Activated CD8-positive, alpha-beta memory T cell treated with anti-CD3 and anti-CD28 coated beads, Interleukin-2, amount 50 U/mL, for 48 hours (primary cell): ENCODE results near the gene FOXE3.

Experiments
- DNase-seq: peaks from one replicate; pipeline ENCODE4 v3.0.0-alpha.2; 2020

The FOXE3 gene

GRCh38 chr1:47415728-47416318, at the start of gene FOXE3:
TSS of gene FOXE3 (plus strand) at chr1:47416285. CDS start at chr1:47416316, 31 bp downstream.
- no peak for DNase-seq

GRCh38 chr1:47367651-47368050, 48.4 kb upstream of the FOXE3 start:
- DNase-seq = no peak

- no peak for DNase-seq
Observed at GRCh38 chr1:47371016-47371517, 45.0 kb upstream of the FOXE3 start.

- DNase-seq = no peak
Observed at GRCh38 chr1:47374501-47374900, 41.6 kb upstream of the FOXE3 start.

DNA sequence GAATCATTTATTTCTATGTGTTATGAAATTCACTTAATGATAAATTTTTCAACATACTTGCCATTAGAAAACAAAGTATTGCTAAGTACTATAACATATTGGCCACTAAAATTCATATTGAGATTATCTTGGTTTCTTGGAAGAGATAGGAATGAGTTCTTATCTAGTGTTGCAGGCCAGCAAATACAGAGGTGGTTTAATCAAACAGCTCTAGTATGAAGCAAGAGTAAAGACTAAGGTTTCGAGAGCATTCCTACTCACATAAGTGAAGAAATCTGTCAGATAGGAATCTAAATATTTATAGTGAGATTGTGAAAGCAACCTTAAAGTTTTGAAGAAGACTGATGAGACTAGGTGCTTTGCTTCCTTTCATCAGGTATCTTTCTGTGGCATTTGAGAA, 37.9 kb upstream of the FOXE3 start:
- DNase-seq = no peak

- DNase-seq = no peak
Observed at GRCh38 chr1:47380699-47381098, 35.4 kb upstream of the FOXE3 start.

DNA sequence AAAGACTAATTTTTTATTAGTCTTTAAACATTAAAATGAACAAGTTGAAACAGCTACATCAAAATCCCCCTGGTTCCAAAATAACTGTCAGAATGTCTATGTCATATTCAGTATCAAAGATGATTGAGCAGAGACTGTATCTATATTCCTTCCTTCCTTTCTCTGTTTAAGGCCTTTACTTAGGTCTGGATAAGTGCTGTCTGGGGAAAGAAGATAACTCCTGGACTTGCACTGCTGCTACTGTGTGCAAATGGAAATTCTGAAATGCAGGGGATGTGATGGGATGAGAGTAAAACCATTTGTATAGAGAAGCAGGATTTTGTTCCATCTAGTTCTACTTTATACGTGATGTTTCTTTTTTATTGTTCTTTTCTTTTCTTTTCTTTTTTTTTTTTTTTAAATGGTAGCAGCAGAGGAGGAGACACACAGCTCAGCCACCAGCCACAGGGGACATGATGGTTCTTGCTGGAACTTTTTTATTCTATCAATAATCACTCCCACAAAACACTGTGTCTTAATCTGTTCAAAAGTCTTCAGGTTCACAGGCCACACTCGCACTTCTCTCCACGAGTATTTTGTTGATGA, 33.6 kb upstream of the FOXE3 start:
- no peak for DNase-seq

DNA sequence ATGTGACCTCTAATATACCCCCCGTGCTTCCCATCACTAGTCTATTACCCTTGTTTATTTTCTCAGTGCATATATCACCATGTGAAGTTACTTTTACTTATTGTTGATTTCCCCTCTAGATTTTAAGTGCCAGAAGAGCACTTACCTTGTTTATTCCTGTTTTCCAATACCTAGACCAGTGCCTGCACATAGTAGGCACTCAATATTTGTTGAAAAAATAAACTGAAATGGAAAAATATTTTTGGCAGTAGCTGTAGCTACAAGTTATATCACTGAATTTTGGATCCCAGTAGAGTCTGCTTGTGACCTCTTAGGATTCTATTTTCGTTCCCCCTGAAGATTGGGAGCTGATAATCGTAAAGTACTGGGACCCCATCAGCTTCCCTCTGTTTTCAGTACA, 32.0 kb upstream of the FOXE3 start:
- DNase-seq = no peak

GRCh38 chr1:47385020-47385419, 31.1 kb upstream of the FOXE3 start:
- no peak for DNase-seq

DNA sequence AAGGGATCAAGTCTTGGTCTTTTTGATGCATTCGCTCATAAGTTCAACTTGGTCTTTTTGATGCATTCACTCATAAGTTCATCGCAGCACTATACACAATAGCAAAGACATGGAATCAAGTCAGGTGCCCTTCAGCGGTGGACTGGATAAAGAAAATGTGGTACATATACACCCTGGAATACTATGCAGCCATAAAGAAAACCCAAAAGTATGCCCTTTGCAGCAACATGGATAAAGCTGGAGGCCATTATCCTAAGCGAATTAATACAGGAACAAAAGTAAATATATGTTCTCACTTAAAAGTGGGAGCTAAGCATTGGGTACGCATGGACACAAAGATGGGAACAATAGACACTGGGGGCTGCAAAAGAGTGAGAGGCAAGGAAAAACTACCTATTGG, 29.8 kb upstream of the FOXE3 start:
- no peak for DNase-seq

DNA sequence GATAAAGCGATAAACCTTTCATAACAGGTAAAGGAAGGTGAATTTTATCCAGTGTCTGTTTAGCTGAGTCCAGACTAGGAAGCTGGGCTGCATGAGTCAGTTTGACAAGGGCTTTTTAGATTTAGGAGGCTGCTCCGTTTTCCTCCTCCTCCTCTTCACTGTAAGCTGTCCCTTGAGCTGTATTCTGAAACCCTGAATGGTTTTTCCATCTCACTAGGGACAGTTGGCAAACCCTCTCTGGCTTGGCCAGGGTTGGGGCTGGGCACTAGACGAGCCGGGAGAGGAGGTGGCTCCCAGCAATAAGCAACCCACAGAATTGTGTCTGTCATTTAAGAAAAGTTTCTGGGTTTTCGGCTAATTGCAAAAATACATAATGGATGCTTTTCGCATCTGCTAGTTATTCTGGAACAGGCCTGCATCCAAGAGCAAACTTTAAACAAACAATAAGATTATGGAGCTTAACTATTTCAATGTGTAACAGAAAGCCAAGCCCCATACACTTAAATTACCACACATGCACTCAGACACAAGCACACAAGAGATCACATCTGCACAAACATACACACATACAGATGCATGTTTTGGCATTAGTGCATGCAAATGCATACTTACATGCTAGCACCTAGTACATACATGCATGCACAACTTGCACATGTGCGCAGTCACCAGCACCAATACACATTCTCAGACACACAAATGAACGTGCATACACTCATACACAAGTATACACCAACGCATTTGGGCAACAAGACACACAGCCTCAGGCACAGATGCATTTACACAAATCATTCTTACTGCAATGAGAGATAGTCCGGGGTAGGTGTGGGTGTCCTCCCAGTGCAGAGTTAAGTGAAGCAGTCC, 27.8 kb upstream of the FOXE3 start:
- no peak for DNase-seq

DNA sequence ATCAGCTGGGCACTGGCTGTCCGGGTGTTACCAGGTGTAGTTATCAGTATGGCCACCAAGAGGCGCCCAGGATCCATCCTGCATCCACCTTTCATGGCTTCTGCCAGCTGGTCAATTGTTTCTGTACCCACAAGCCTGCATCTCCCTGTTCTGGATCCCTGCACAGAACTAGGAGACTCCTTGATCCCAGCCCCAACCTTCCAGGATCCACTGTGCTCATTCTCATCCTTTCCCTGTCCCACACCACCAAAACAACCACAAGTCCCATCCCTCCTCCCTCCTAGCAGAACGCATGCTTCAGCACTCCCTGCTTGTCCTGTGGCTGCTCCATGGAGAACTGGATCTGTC, 27.2 kb upstream of the FOXE3 start:
- DNase-seq = peak; percentile 77

DNA sequence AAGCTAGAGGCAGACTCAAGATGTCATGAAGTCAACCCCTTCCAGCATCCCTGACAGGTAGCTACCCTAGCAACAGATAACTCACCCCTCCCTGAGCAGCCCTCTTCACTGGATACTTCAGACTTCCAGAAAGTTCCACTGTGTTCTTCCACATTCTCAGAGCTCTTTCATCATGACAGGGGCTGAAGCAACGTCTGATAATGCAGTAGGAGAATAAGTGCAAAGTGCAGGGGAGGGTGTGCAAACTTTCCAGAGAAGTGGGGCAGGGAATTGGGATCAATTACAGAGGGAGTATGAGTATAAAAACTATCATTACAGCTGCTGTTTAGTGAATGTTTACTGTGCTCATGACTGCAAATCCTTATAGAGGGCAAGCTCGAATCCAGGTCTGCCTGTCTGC, 26.4 kb upstream of the FOXE3 start:
- no peak for DNase-seq

DNA sequence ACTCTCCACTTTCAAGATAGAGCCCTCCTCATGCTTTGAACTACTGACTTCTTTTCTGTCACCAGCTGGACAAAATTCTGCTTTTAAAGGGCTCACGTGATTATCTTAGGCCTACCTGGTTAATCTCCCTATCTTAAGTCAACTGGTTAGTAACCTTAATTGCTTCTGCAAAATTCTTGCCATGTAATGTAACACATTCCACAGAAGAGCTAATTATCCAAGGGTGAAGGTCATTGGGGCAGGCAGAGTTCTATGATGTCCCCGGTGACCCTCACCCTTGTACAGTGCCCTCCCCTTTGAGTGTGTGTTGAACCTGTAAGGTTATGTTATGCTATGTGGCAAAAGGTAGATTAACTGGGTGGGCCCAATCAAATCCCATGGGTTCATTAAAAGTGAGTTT, 25.2 kb upstream of the FOXE3 start:
- no peak for DNase-seq

- DNase-seq = no peak
Observed at GRCh38 chr1:47393141-47393540, 22.9 kb upstream of the FOXE3 start.

GRCh38 chr1:47395433-47395832, 20.7 kb upstream of the FOXE3 start:
- no peak for DNase-seq

DNA sequence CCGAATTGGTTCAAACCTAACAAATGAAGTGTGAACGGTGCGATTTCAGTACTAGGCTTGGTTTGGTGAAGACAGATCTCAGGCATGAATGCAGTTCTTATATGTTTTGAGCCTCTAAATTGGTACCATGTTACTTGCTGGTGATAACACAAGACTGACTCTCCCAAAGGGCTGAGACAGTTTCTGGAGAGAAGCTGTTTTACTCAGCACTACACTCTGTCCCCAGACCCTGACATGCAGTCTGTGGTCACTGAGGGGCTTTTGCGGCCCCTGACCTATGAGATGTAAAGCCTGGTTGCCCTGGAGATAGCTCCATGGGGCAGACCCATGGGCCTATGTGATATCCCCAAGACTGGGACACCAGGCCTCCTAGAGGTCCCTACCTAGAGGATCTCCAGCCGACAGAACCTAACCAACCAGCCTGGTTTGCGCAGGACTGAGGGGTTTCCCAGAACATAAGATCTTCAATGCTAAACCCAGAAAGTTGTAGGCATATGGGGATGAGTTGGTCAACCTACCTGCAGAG, 19.4 kb upstream of the FOXE3 start:
- no peak for DNase-seq

DNA sequence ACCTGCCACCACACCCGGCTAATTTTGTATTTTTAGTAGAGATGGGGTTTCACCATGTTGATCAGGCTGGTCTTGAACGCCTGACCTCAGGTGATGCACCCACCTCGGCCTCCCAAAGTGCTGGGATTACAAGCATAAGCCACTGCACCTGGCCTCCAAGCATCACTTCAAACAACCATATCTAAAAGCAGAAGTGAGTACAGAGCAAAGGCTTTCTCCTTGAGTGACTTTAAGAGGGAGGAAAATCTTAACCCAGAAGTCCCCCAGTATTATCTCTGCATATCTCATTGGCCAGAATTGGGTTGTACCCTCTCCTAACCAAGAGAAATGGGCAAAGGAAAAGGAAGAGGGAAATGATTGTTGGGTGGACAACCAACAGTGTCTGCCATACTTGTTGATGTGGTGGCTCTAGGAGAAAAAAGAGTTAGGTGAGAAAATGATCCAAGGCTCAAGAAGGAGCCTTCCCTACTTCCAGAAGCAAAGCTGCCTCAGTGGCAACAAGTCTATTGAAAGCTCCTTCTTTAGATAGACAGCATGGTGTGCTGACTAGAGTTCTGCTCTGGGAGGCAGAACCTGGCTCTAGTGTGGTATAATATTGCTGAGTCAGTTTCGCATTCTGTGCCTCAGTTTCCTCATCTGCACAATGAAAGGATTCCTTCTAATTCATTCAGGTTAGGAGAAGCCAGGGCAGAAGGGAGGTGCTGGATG, 16.8 kb upstream of the FOXE3 start:
- no peak for DNase-seq

DNA sequence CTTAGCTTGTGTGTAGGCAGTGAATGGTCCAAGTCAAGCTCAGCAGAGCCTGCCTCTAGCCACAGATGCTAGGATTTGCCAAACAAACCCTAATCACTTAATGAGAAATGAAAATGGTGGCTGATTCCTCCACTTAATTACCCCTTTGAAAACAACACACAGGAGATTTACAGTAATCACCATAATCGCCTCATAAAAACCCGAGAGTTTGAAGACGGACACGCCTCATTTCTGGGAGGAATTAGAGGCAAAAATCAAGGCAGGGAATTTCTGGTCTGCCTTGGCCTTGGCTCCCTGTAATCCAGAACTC, 16.3 kb upstream of the FOXE3 start:
- no peak for DNase-seq

GRCh38 chr1:47401761-47402160, 14.3 kb upstream of the FOXE3 start:
- DNase-seq = no peak

- DNase-seq = no peak
Observed at GRCh38 chr1:47402591-47402990, 13.5 kb upstream of the FOXE3 start.

- no peak for DNase-seq
Observed at GRCh38 chr1:47403321-47403910, 12.7 kb upstream of the FOXE3 start.

GRCh38 chr1:47405697-47406096, 10.4 kb upstream of the FOXE3 start:
- DNase-seq = no peak
